Pons (tissue), 1 donor: ENCODE results near the gene MAEA.

Experiments used
- DNase-seq: peaks from one replicate; pipeline ENCODE4 v3.0.0-alpha.2; 2016; ENCODE audit warnings: low spot score

MAEA gene

DNA sequence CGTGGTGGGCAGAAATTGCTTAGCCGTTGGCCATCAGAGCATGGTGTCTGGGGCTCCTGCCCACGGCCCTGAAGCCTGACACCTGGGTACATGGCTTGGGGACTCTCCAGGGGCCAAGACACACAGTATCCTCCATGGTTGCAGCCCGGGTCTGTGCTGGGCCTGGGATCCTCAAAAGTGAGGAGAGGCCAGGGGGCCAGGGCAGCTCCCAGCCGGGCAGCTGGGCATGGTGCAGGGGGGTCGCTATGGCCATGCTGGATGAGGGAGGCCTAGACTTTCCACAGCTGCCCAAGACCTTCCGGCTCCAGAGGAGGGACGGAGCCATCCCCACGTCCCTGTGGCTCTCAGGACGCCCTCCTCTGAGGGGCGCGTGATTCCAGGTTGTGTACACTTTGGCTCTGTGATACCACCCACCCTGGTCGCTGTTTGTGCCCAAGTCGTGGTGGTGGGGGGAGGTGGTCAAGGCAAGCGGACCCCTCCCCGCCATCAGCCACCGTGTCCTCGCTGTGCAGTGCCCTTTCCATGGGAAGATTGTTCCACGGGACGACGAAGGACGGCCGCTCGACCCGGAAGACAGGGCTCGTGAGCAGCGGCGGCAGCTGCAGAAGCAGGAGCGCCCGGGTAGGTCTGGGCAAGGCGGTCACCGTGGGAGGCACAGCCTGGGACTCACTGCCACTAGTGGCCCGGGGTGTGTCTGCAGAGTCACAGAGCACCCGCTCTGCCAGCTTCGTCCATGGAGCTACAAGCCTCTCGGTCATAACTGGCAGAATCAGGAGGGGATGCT is 90.9 kb downstream of the MAEA start:
- DNase-seq: no peak

DNA sequence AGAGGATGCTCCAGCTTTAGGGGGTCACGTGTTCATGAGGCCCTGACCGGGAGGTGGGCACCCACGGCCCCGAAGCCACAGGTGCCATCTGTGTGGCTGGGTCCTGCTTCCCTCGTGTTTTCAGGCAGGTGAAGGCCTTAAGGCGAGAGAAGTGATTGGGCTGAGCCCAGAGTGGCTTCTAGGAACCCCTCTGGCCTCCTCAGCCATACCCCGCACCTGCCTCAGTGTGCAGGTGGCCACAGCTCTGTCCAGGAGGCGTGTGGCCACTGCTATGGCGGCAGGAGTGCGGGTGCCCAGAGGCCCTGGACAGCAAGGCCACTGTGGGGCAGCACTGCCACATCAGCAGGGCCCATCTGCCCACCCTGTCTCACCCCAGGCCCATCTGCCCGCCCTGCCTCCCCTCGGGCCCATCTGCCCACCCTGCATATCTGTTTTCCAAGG is 91.5 kb downstream of the MAEA start:
- DNase-seq: no peak

DNA sequence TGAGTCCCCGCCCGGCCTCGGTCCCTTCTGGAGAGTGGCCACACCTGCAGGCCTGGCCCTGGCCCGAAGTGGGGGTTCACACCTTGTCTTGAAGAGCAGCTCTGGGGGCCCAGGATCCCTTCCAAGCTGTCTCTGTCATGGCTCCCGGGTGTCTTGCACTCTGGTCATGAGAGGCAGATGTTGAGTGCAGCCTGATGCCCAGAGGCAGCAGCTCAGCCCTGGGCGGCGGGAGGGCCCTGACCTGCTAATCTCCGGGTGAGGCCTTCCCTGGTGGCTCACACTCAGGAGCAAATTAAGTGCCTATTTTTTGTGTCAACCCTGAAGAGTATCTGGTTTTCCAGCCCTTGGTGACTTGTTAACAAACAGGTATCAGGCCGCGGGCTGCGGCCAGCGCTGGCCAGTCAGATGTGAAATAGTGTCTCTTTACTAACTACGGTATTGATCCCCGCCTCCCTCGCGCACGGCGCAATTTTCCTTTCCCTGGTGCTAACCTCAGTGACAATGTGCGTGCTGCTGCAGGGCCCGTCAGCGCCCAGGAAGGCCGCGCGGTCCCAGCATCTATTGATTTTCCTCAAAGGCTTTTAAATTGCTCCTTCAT is 92.4 kb downstream of the MAEA start:
- DNase-seq: no peak

DNA sequence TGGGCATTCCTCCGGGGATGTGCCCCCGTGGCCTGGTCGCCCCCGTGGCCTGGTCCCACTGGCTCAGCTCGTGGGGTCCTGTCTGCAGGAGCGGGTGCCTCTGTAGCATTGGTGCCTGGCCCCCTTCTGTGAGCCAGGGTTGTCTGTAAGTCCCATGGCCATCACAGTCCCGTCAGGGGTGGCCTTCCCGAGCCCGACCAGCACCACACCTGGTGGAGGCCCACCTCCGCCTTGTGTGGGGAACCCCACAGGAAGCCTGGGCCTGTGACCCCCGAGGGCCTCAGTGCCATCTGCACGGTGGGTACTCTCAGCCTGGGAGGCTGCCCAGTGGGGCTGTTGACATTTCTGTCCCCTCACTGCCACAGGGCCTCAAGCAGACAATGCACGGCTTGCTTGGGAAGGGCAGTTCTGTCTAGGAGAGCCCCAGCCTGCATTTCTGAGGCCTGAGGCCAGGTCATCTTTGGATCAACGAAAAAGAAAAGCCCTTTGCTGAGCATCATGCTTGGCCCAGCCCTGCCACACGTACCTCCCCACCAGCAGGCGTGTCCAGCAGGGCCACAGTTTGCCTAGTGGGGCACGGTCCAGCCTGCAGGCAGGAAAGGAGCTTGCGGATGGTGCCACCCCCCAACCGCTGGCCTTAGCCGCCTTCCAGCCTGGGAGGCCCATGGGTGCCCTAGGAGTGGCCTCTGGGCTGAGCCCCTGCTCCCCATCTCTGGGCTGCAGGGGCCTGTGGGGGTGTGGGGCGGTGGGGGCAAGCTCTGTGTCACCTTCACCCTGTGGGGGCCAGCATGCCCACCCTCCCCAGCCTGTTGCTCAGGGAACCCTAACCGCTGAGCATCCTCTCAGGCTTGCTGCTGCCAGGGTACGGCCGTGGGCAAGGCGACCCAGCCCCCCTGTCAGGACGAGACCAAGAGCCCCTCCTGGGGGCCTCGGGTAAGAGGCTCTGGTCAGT is 93.4 kb downstream of the MAEA start:
- no peak for DNase-seq

DNA sequence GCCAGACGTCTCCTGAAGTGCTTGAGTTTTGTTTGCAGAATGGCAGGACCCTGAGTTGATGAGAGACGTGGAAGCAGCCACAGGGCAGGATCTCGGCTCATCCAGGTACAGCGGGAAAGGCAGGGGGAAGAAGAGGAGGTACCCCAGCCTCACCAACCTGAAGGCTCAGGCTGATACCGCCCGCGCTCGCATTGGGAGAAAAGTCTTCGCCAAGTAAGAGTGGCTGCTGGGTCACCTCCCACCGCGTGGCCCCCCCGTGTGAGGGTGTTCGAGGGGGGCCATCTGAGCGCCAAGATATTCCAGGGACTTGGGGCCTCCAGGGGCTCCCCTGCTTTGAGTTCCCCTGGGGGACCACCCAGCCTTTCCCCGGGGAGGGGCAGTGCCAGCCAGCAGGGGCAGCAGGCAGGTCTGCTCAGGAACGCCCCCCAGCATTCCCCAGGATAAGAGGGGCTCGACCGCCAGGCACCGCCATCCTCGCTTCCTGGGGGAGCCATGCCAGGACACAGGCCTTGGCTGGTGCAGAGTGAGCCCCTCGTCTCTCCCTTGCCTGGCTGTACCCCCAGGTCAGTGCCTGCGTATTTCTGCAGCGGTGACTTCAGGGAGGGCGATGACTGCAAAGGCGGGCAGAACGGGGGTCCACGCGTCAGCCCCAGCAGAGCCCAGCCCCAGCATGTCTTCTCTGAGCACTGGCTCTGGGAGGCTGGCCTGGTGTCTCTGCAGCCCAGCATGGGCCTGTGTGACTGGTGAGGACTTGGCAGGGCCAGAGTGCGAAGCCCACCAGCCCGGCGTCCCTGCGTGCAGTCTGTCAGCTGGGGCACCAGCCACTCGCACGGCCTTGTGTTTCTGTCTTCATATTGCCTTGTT is 94.3 kb downstream of the MAEA start:
- no peak for DNase-seq

DNA sequence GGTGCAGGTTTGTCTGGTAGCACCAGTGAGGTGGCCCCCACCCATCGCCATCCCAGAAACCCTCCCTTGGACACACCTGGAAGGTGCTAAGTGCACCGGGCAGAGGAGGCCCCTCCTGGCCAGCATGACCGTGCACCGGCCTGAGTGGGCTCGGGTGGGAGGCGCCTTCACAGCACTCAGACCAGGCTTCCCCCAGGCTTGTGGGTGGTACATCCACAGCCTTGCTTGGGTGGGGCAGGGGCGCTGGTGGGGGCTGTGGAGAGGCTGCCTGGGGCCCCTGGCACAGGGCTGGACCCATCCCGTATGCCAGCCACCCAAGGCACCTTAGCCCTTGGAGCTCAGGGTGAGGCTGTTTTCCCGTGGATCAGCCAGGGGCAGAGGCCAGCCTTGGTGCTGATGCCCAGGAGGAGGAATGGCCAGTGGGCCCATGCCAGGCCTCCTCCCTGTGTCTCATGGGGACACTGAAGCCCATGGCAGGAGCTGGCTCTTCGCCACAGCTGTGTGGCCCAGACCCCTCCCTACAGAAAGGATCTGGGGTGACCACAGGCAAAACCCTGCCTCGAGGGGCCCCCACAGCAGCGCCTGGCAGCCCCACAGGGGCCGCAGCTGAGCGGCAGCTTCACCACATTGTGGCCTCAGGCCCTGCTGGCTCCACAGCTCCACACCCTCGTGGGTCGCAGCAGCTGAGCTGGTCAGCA is 95.1 kb downstream of the MAEA start:
- no peak for DNase-seq

DNA sequence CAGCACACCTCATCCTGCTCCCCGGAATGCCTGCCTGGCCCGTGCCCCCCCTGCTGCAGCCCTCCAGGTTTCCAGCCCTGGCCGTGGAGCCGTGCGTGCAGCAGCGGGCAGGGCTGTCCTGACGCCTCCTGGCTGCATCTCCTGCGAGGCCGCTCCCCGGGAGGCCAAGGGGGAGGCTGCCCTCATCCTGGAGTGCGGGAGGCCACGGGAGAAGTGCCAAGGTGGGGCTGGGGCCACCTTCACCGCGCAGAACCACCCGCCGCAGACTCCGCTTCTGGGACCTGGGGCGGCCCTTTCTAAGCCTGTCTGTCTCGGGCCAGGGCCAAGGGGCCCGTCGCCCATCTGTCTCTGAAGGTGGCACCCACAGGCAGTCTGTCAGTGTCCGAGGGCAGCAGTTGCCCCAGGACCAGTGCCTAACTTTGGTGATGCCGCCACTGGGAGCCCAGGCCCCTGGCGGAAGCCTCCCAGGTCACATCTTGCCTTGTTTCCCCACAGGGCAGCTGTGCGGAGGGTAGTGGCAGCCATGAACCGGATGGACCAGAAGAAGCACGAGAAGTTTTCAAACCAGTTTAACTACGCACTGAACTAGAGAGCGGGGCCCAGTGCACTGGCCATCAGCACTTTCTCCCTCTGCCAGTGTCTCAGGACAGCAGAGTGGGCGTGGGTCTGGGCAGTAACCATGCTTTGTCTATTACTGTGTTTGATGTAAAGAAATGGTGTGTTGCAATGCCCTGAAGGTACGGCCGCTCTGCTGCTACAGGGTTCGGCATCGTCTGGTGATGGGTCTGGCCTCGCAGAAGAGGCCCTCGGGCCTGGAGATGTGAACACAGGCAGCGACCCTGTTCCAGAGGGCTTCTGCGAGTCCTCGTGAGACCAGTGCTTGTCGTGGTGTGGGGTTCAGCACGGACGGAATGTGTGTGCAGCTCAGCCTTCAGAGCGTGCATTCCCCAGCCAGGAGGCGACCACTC is 96.0 kb downstream of the MAEA start:
- DNase-seq: no peak
